ENCODE data around the gene MGMT. TPM values are rescaled to one million over a fixed set of nuclear protein-coding genes. Genes with fewer than 3 reads are reported as not detected.

The MGMT gene
- total RNA-seq, 4 donors from 2014 or later = 18.4 to 30.3 (median 27.9) TPM

DNA sequence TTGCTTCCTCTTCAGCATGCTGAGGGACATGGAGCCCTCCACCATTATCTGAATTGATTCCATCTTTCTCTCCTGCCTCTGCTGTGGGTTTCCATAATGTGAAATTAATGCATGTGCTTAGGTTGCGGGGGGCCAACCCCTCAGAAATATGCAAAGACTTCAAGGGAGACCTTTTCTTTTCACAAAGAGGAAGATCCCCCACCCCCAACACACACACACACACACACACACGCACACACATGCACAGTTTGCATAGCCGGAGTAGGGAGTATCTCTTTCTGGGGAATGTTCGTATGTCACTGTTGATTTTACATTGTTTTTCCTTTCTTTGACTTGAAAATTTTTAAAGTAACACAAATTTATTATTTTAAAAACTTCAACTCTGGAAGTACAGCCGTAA is 193.5 kb downstream of the MGMT start:
- Histone ChIP-seq H3K36me3 (no peaks in the 10 kb centered on the region), H3K27ac (replicated peaks in 1 of 4) (no peak overlapping the region), H3K4me1 (no peaks in the 10 kb centered on the region), H3K9me3 (peaks cover 0 to 9% (median 0%) of the 10 kb centered on the region in 4 donors), H3K4me3 (no peak overlapping the region), H3K27me3 (no peaks in the 10 kb centered on the region)
- no peak for DNase-seq (ENCODE audit: extremely low spot score)
- TF ChIP-seq POLR2AphosphoS5 (IDR thresholded peaks at IDR 0.05) (no peak), CTCF (IDR thresholded peaks at IDR 0.05) (no peak), EP300 (IDR thresholded peaks at IDR 0.05) (no peak), POLR2A (IDR thresholded peaks at IDR 0.05; ENCODE audit: low read depth) (no peak)
- intact Hi-C loops (cut with DNase I) = no loop called here
- WGBS = 93% methylated on average over 5 of the region's 5 CpGs

GRCh38 chr10:129662426-129662825 is 195.4 kb downstream of the MGMT start:
- WGBS = 96% methylated on average over 5 of the region's 5 CpGs
- no peaks in the 10 kb centered on the region for H3K27me3 ChIP-seq
- no peak for DNase-seq (ENCODE audit: extremely low spot score)
- TF ChIP-seq EP300 (IDR thresholded peaks at IDR 0.05) (no peak), POLR2A (IDR thresholded peaks at IDR 0.05; ENCODE audit: low read depth) (no peak), CTCF (IDR thresholded peaks at IDR 0.05) (no peak), POLR2AphosphoS5 (IDR thresholded peaks at IDR 0.05) (no peak)
- peaks cover 0 to 9% (median 0%) of the 10 kb centered on the region in 4 donors for H3K9me3 ChIP-seq
- intact Hi-C loops (cut with DNase I) = no loop called here
- H3K27ac ChIP-seq (replicated peaks in 1 of 4) = no peak overlapping the region
- no peaks in the 10 kb centered on the region for H3K36me3 ChIP-seq
- H3K4me1 ChIP-seq = no peaks in the 10 kb centered on the region
- no peak overlapping the region for H3K4me3 ChIP-seq

DNA sequence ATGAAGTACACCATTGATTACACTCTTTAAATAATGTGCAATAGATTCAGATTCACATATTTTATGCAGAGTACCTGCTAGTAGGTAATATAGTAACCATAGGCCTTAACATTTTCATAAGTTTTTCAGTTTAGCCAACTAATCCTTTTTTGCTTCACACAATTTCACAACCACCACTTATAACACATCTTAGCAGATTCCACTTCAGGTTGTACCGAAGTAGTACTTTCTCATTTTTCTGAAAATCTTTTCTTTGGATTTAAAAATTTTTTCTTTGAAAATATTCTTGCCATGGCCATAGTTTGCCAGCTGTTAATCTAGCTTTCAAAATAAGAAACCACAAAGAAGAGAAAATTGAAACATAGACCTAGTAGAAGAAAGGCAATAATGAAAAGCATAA is 203.1 kb downstream of the MGMT start:
- no peak for TF ChIP-seq POLR2AphosphoS5 (IDR thresholded peaks at IDR 0.05)
- no peak for TF ChIP-seq CTCF (IDR thresholded peaks at IDR 0.05)
- no peak for TF ChIP-seq POLR2A (IDR thresholded peaks at IDR 0.05; ENCODE audit: low read depth)
- no peak for TF ChIP-seq EP300 (IDR thresholded peaks at IDR 0.05)
- no peak overlapping the region for H3K27ac ChIP-seq (replicated peaks in 1 of 4)
- 95% methylated on average over 1 of the region's 1 CpG for WGBS
- intact Hi-C loops (cut with DNase I) = no loop called here
- no peak overlapping the region for H3K4me3 ChIP-seq
- peaks cover 0 to 3% (median 0%) of the 10 kb centered on the region in 4 donors for H3K9me3 ChIP-seq
- H3K36me3 ChIP-seq = no peaks in the 10 kb centered on the region
- no peak for DNase-seq (ENCODE audit: extremely low spot score)
- no peaks in the 10 kb centered on the region for H3K4me1 ChIP-seq
- H3K27me3 ChIP-seq = no peaks in the 10 kb centered on the region

DNA sequence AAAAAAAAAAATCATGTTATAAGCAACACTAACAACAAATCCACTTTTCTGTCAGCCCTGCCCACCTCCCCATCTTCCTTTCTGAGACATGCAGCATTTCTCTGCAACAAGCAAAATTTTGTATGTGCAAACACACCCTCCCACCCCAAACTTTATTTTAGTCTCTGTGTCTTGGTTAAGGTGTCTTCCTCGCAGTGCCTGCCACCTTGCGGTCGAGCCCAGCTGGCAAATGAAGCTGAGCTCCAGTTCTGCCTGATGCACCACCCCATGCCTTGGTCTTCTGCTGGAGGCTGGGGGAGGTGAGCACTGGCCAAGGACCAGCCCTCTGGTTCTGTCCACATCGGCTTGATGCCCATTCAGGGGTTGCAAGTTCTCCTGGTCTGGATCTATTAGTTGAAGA is 206.3 kb downstream of the MGMT start:
- Histone ChIP-seq H3K27ac (replicated peaks in 1 of 4) (no peak overlapping the region), H3K4me3 (no peak overlapping the region), H3K9me3 (peaks cover 0 to 3% (median 0%) of the 10 kb centered on the region in 4 donors), H3K27me3 (no peaks in the 10 kb centered on the region), H3K36me3 (no peaks in the 10 kb centered on the region), H3K4me1 (no peaks in the 10 kb centered on the region)
- intact Hi-C loops (cut with DNase I) = no loop called here
- TF ChIP-seq POLR2AphosphoS5 (IDR thresholded peaks at IDR 0.05) (no peak), POLR2A (IDR thresholded peaks at IDR 0.05; ENCODE audit: low read depth) (no peak), EP300 (IDR thresholded peaks at IDR 0.05) (no peak), CTCF (IDR thresholded peaks at IDR 0.05) (no peak)
- WGBS = 97% methylated on average over 4 of the region's 4 CpGs
- no peak for DNase-seq (ENCODE audit: extremely low spot score)
